ENCODE measurements around the gene SRSF9. TPM values are rescaled to one million over a fixed set of nuclear protein-coding genes. Genes with fewer than 3 reads are reported as not detected.
A peak's percentile ranks its signal among the peaks of the same experiment; 100 is the strongest.

SRSF9 gene
- total and polyA plus RNA-seq, 12 donors: 25.4 to 54.7 (median 32.0) TPM

DNA sequence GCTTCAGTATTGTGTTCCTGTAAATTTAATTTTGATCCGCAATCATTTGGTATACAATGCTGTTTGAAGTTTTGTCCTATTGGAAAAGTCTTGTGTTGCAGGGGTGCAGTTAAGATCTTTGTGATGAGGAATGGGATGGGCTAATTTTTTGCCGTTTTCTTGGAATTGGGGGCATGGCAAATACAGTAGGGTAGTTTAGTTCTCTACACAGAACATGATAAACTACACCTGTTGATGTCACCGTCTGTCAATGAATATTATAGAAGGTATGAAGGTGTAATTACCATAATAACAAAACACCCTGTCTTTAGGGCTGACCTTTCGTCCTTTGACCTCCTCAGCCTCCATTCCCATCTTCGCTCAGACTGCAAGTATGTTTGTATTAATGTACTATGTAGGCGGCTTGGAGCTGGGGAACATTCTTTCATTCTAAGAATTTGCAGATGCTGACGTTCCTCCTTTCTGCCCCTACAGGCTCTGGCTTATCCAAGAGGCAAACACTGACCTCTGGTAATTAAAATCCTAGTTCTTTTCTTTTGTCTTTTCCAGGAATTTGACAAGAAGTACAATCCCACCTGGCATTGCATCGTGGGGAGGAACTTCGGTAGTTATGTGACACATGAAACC is 28.1 kb upstream of the SRSF9 start:
- WGBS, 2 donors: 17 to 18% methylated on average over 9 of the region's 9 CpGs
- Histone ChIP-seq H3K27me3 (no peaks in the 10 kb centered on the region), H3K4me1 (peaks cover 6 to 36% (median 28%) of the 10 kb centered on the region in 9 donors), H3K4me3 (peak overlapping the region in 9 of 10 donors; percentile 72 to 99 (median 96)), H3K36me3 (peaks cover 0 to 53% (median 18%) of the 10 kb centered on the region in 9 donors), H3K27ac (peak overlapping the region in 6 of 10 donors; percentile 91 to 97 (median 94)), H3K9me3 (no peaks in the 10 kb centered on the region)
- intact Hi-C loops (cut with DNase I): loop anchor here in 2 of 10 donors (2.0 to 5.0 kb wide), 3 partner anchors 31 to 215 kb away; partner anchors contain the start of genes COQ5 (in 1 of the 2) and UNC119B (in 1 of the 2)
- no peak for ATAC-seq
- DNase-seq: no peak
- TF ChIP-seq, protein P1, sequence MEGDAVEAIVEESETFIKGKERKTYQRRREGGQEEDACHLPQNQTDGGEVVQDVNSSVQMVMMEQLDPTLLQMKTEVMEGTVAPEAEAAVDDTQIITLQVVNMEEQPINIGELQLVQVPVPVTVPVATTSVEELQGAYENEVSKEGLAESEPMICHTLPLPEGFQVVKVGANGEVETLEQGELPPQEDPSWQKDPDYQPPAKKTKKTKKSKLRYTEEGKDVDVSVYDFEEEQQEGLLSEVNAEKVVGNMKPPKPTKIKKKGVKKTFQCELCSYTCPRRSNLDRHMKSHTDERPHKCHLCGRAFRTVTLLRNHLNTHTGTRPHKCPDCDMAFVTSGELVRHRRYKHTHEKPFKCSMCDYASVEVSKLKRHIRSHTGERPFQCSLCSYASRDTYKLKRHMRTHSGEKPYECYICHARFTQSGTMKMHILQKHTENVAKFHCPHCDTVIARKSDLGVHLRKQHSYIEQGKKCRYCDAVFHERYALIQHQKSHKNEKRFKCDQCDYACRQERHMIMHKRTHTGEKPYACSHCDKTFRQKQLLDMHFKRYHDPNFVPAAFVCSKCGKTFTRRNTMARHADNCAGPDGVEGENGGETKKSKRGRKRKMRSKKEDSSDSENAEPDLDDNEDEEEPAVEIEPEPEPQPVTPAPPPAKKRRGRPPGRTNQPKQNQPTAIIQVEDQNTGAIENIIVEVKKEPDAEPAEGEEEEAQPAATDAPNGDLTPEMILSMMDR (IDR thresholded peaks at IDR 0.05): no peak

- no peaks in the 10 kb centered on the region for H3K9me3 ChIP-seq
- ATAC-seq (peak; percentile 59 to 90 (median 81)), DNase-seq (peak; percentile 71 to 74)
- H3K4me1 ChIP-seq: peaks cover 6 to 36% (median 28%) of the 10 kb centered on the region in 9 donors
- H3K36me3 ChIP-seq: peaks cover 0 to 43% (median 14%) of the 10 kb centered on the region in 9 donors
- 0 to 1% methylated on average over 47 of the region's 47 CpGs for WGBS, 2 donors
- intact Hi-C loops (cut with DNase I): loop anchor here in 2 of 10 donors (2.0 to 5.0 kb wide), 3 partner anchors 32 to 216 kb away; partner anchors contain the start of genes COQ5 (in 1 of the 2) and UNC119B (in 1 of the 2)
- TF ChIP-seq, protein P1 (IDR thresholded peaks at IDR 0.05): peak in 4 of 9 donors; percentile 25 to 33 (median 28)
- H3K27me3 ChIP-seq: no peaks in the 10 kb centered on the region
- peak overlapping the region; percentile 24 to 97 (median 93) for H3K27ac ChIP-seq
- peak overlapping the region; percentile 72 to 99 (median 96) for H3K4me3 ChIP-seq
Measured at GRCh38 chr12:120496413-120497340, 27.1 kb upstream of the SRSF9 start.

- Histone ChIP-seq H3K27me3 (no peaks in the 10 kb centered on the region), H3K36me3 (peaks cover 0 to 40% (median 11%) of the 10 kb centered on the region in 9 donors), H3K27ac (peak within 1 kb of the TSS; percentile 24 to 97 (median 93)), H3K9me3 (no peaks in the 10 kb centered on the region), H3K4me1 (peaks cover 6 to 38% (median 28%) of the 10 kb centered on the region in 9 donors), H3K4me3 (peak within 1 kb of the TSS; percentile 72 to 99 (median 96))
- intact Hi-C loops (cut with DNase I): loop anchor here in 2 of 10 donors (2.0 to 5.0 kb wide), 3 partner anchors 33 to 216 kb away; partner anchors contain the start of genes COQ5 (in 1 of the 2) and UNC119B (in 1 of the 2)
- peak; percentile 96 to 97 for DNase-seq
- TF ChIP-seq, protein P1 (IDR thresholded peaks at IDR 0.05): no peak
- WGBS, 2 donors: 0% methylated on average over 50 to 53 of the region's 53 CpGs
- ATAC-seq: peak; percentile 98 to 99 (median 99)
Measured at GRCh38 chr12:120495731-120496412, 26.3 kb upstream of the SRSF9 start, which contains the start of gene DYNLL1. Gene DYNLL1, plus strand, starts transcription at chr12:120496113. Its CDS starts 309 bp downstream, at chr12:120496422.

All from heart right ventricle (tissue), 16 donors.